Prostate gland (tissue), 2 donors: ENCODE results near the gene TMEM108. TPM values are rescaled to one million over a fixed set of nuclear protein-coding genes. Genes with fewer than 3 reads are reported as not detected.

Experiments used
- DNase-seq: peaks from one replicate; pipeline ENCODE4 v3.0.0-alpha.2; 2019; ENCODE audit warnings: low spot score
- H3K27ac ChIP-seq, 2 donors: fragments of 200-600 bp; sonication (generic); 2 replicates each; pipeline ENCODE4 v1.5.1; 2017 to 2019
- H3K27me3 ChIP-seq: fragments of 200-600 bp; sonication (generic); replicated peaks from 2 replicates; pipeline ENCODE4 v1.5.1; 2019; ENCODE audit not compliant: insufficient read depth
- H3K36me3 ChIP-seq, 2 donors: fragments of 200-600 bp; sonication (generic); 1 replicate in 1 of 2; 2 replicates in 1 of 2; pipeline versions ENCODE4 v1.5.1 to v1.8.1; 2017 to 2019
- H3K4me1 ChIP-seq: fragments of 200-600 bp; sonication (generic); replicated peaks from 2 replicates; pipeline ENCODE4 v1.5.1; 2019
- H3K4me3 ChIP-seq, 2 donors: fragments of 200-600 bp; sonication (generic); 2 replicates each; pipeline ENCODE4 v1.5.1; 2017 to 2019
- H3K9me3 ChIP-seq: fragments of 200-600 bp; sonication (generic); 2 replicates; pipeline ENCODE4 v1.5.1; 2017
- CTCF ChIP-seq, 4 experiments: fragments of 200-600 bp in 2 of 4; fragments of 450-650 bp in 2 of 4; sonication (generic) in 2 of 4; IDR thresholded peaks; 1 replicate in 3 of 4; 2 replicates in 1 of 4; pipeline ENCODE4 v1.5.1; 2016 to 2019; ENCODE audit warnings: antibody characterized with exemption in 4 of 4, mild to moderate bottlenecking in 2 of 4, moderate library complexity in 2 of 4
- POLR2A ChIP-seq: fragments of 450-650 bp; IDR thresholded peaks from one replicate; pipeline ENCODE4 v1.6.1; 2016; ENCODE audit warnings: antibody characterized with exemption, mild to moderate bottlenecking
- POLR2AphosphoS5 ChIP-seq: sonication (generic); formaldehyde crosslinking; IDR thresholded peaks from one replicate; pipeline ENCODE4 v1.6.1; 2017; ENCODE audit warnings: antibody characterized with exemption
- WGBS: methylation state at CpG from one replicate; pipeline ENCODE4 v1.1.5; 2018; 5-methylcytosine and 5-hydroxymethylcytosine counted together
- intact Hi-C: fragments of 100-400 bp; cut with DNase I; formaldehyde crosslinking; loops from one replicate; pipeline ENCODE4 v1.14.2; 2022
- total RNA-seq, 2 donors: library from RNA; depleted of rRNA; stranded (reverse); fragments of >200 nt; gene quantifications; one replicate each; pipeline ENCODE4 v1.1.0, GENCODE V29; 2016

Gene TMEM108
- total RNA-seq, 2 donors from 2014 or later = 8.1 TPM; not detected in 1

GRCh38 chr3:133364704-133365103, 326.5 kb downstream of the TMEM108 start:
- WGBS = 95% methylated on average over 4 of the region's 4 CpGs
- intact Hi-C loops = no loop called here
- TF ChIP-seq CTCF (IDR thresholded peaks at IDR 0.05) (no peak), POLR2A (no peak), POLR2AphosphoS5 (no peak)
- H3K27me3 ChIP-seq = no peaks in the 10 kb centered on the region
- H3K36me3 ChIP-seq = no peaks in the 10 kb centered on the region
- no peaks in the 10 kb centered on the region for H3K9me3 ChIP-seq
- no peak overlapping the region for H3K4me3 ChIP-seq
- no peaks in the 10 kb centered on the region for H3K4me1 ChIP-seq
- DNase-seq = no peak
- no peak overlapping the region for H3K27ac ChIP-seq

- intact Hi-C loops = no loop called here
- Histone ChIP-seq H3K4me1 (no peaks in the 10 kb centered on the region), H3K4me3 (no peak overlapping the region), H3K27ac (no peak overlapping the region), H3K27me3 (no peaks in the 10 kb centered on the region), H3K9me3 (no peaks in the 10 kb centered on the region), H3K36me3 (no peaks in the 10 kb centered on the region)
- TF ChIP-seq POLR2A (no peak), CTCF (IDR thresholded peaks at IDR 0.05) (no peak), POLR2AphosphoS5 (no peak)
- whole genome bisulfite sequencing = 100% methylated on average over 2 of the region's 2 CpGs
- DNase-seq = no peak
Measured at GRCh38 chr3:133366921-133367320, 328.7 kb downstream of the TMEM108 start.

- no peak for TF ChIP-seq CTCF (IDR thresholded peaks at IDR 0.05)
- no peak for TF ChIP-seq POLR2A
- no peak for TF ChIP-seq POLR2AphosphoS5
- Histone ChIP-seq H3K9me3 (no peaks in the 10 kb centered on the region), H3K36me3 (no peaks in the 10 kb centered on the region), H3K4me3 (no peak overlapping the region), H3K27ac (no peak overlapping the region), H3K4me1 (no peaks in the 10 kb centered on the region), H3K27me3 (no peaks in the 10 kb centered on the region)
- WGBS = 82% methylated on average over 3 of the region's 3 CpGs
- DNase-seq = no peak
- intact Hi-C loops = no loop called here
Measured at GRCh38 chr3:133367403-133367802, 329.2 kb downstream of the TMEM108 start.

- intact Hi-C loops = no loop called here
- TF ChIP-seq POLR2A (no peak), POLR2AphosphoS5 (no peak), CTCF (IDR thresholded peaks at IDR 0.05) (no peak)
- H3K36me3 ChIP-seq = no peaks in the 10 kb centered on the region
- H3K9me3 ChIP-seq = no peaks in the 10 kb centered on the region
- WGBS = 50% methylated on average over 1 of the region's 1 CpG
- H3K4me1 ChIP-seq = no peaks in the 10 kb centered on the region
- no peak overlapping the region for H3K4me3 ChIP-seq
- H3K27me3 ChIP-seq = no peaks in the 10 kb centered on the region
- no peak overlapping the region for H3K27ac ChIP-seq
- DNase-seq = no peak
Measured at GRCh38 chr3:133367956-133368355, 329.8 kb downstream of the TMEM108 start.

GRCh38 chr3:133368371-133369067, 330.3 kb downstream of the TMEM108 start:
- H3K27ac ChIP-seq = no peak overlapping the region
- no peaks in the 10 kb centered on the region for H3K36me3 ChIP-seq
- DNase-seq = no peak
- H3K9me3 ChIP-seq = no peaks in the 10 kb centered on the region
- TF ChIP-seq CTCF (IDR thresholded peaks at IDR 0.05) = no peak
- no peak for TF ChIP-seq POLR2A
- TF ChIP-seq POLR2AphosphoS5 = no peak
- whole genome bisulfite sequencing = 54% methylated on average over 4 of the region's 4 CpGs
- intact Hi-C loops = no loop called here
- no peak overlapping the region for H3K4me3 ChIP-seq
- H3K27me3 ChIP-seq = no peaks in the 10 kb centered on the region
- H3K4me1 ChIP-seq = no peaks in the 10 kb centered on the region
